HepG2 (cell line): ENCODE results near the gene MYL6B. TPM values are rescaled to one million over a fixed set of nuclear protein-coding genes. Genes with fewer than 3 reads are reported as not detected.

Experiments used
- AKAP8 ChIP-seq: sonication (generic); formaldehyde crosslinking; IDR thresholded peaks from 2 replicates; pipeline ENCODE4 v1.5.1; 2020; ENCODE audit warnings: mild to moderate bottlenecking, missing genetic modification reagents
- CCDC6 ChIP-seq: sonication (generic); formaldehyde crosslinking; IDR thresholded peaks from 2 replicates; pipeline ENCODE4 v1.8.1; 2022; ENCODE audit warnings: mild to moderate bottlenecking, missing genetic modification reagents, moderate library complexity
- ELF3 ChIP-seq: IDR thresholded peaks from 2 replicates; pipeline ENCODE4 v1.6.1; 2016; ENCODE audit warnings: missing genetic modification reagents, missing compliant biosample characterization
- HOXA3 ChIP-seq: sonication (generic); formaldehyde crosslinking; IDR thresholded peaks from 2 replicates; pipeline ENCODE4 v1.5.0; 2020; ENCODE audit warnings: missing genetic modification reagents
- MXD4 ChIP-seq: IDR thresholded peaks from 2 replicates; pipeline ENCODE4 v1.6.1; 2016; ENCODE audit warnings: mild to moderate bottlenecking, missing biosample characterization, missing genetic modification reagents
- PHF8 ChIP-seq: sonication (generic); formaldehyde crosslinking; IDR thresholded peaks from 2 replicates; pipeline ENCODE4 v1.5.0; 2020; ENCODE audit warnings: missing genetic modification reagents
- RBFOX2 ChIP-seq: fragments of 200-400 bp; formaldehyde crosslinking; IDR thresholded peaks from 2 replicates; pipeline ENCODE4 v1.6.1; 2017; ENCODE audit warnings: low read depth, mild to moderate bottlenecking, low read length
- SIN3A ChIP-seq: IDR thresholded peaks from 2 replicates; pipeline ENCODE4 v1.6.1; 2011; ENCODE audit warnings: low read depth, mild to moderate bottlenecking, control low read depth, low read length, borderline replicate concordance
- TSC22D2 ChIP-seq: sonication (generic); formaldehyde crosslinking; IDR thresholded peaks from 2 replicates; pipeline ENCODE4 v1.5.1; 2020; ENCODE audit warnings: missing genetic modification reagents, mild to moderate bottlenecking, borderline replicate concordance
- ZNF503 ChIP-seq: sonication (generic); formaldehyde crosslinking; IDR thresholded peaks from 2 replicates; pipeline ENCODE4 v1.4.0; 2020; ENCODE audit warnings: missing genetic modification reagents
- ZNF672 ChIP-seq: sonication (generic); formaldehyde crosslinking; IDR thresholded peaks from 2 replicates; pipeline ENCODE4 v1.8.1; 2022; ENCODE audit warnings: missing genetic modification reagents
- polyA plus RNA-seq, 8 experiments: library from polyadenylated mRNA; depleted of rRNA in 3 of 8; stranded (reverse) in 7 of 8; unstranded in 1 of 8; fragments of >200 nt; fragmentation: Illumina TruSeq in 4 of 8; extraction: Trizol in 4 of 8; gene quantifications; 2 replicates each; pipeline versions ENCODE4 v1.2.1 to v1.2.3, GENCODE V29; 2011 to 2016; ENCODE audit warnings: low read depth in 4 of 8, missing spikeins in 1 of 8, mixed read lengths in 1 of 8; ENCODE audit not compliant: insufficient read depth in 1 of 8
- total RNA-seq, 5 experiments: library from RNA; depleted of rRNA; stranded (reverse); fragments of >200 nt; fragmentation: Illumina TruSeq; extraction: Trizol; gene quantifications; 2 replicates each; pipeline ENCODE4 v1.2.3, GENCODE V29; 2016; ENCODE audit warnings: low read depth in 1 of 5
- TF ChIP-seq, protein P1 (sequence below): IDR thresholded peaks from 2 replicates; pipeline ENCODE4 v1.6.1; 2018; ENCODE audit warnings: missing genetic modification reagents, mild to moderate bottlenecking, missing compliant biosample characterization
- TF ChIP-seq, protein P2 (sequence below): sonication (generic); formaldehyde crosslinking; IDR thresholded peaks from 2 replicates; pipeline ENCODE4 v1.4.0; 2020; ENCODE audit warnings: mild to moderate bottlenecking, missing genetic modification reagents
- TF ChIP-seq, protein P3 (sequence below): sonication (generic); formaldehyde crosslinking; IDR thresholded peaks from 2 replicates; pipeline ENCODE4 v1.5.1; 2020; ENCODE audit warnings: mild to moderate bottlenecking, missing genetic modification reagents, moderate library complexity
- TF ChIP-seq, protein P4 (sequence below), 2 experiments: fragments of 450-650 bp in 1 of 2; sonication (generic) in 1 of 2; formaldehyde crosslinking; IDR thresholded peaks; 2 replicates each; pipeline versions ENCODE4 v1.5.0 to v1.8.0; 2020 to 2022; ENCODE audit warnings: mild to moderate bottlenecking in 1 of 2, missing genetic modification reagents in 1 of 2

Gene MYL6B
- total and polyA plus RNA-seq, 2 of the 13 experiments (the other 11 are each of a cell fraction or from before 2014, with no cell fraction given): 75.7 to 88.7 TPM

DNA sequence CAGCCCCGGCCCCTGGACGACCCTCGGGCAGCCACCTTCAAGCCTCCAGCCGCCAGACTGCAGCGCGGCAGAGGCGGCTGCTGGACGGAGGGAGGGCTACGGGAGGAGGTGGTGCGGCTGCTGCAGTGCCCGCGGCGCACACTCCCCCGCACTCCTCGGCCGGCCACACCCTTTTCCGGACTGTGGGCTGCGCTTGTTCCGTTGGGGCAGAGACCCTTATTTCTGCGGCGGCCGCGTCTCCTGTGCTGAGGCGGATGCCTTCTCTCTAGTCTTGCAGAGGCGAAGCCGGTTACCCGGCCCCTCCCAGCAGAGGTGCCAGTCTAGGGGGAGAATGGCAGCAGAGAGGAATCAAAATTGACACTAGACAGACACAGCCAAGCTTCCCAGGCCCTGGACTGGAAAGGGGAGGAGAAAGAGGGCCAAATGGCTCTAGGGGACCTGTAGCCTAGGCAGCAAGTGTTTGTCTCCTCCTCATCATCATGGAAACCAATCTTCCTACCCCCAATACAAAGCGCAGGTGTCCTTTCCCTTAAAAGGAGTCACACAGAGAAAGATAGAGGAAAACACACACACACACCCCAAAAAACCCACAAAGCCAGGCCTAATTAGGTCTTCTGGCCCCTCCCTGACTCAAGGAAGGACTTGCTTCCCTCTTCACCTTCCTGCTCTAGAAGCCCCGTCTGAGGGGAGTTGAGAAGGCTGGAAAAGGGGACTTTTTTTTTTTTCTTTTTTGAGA, 23.0 kb upstream of the MYL6B start (continued):
- TF ChIP-seq ZNF503 (CRISPR knock-in tag) (no peak; the same call in 1 of the 2 replicates), RBFOX2 (peak; percentile 68), AKAP8 (no peak), TSC22D2 (no peak), MXD4 (CRISPR knock-in tag) (no peak; the same call in 1 of the 2 replicates), HOXA3 (CRISPR knock-in tag) (0 out of 2 replicates have a peak, but pooled peaks have one; percentile 26), PHF8 (CRISPR knock-in tag) (peak; percentile 25; the same call in 1 of the 2 replicates), CCDC6 (CRISPR knock-in tag) (no peak), ELF3 (CRISPR knock-in tag) (0 out of 2 replicates have a peak, but pooled peaks have one; percentile 40), ZNF672 (CRISPR knock-in tag) (no peak), SIN3A (no peak)
- TF ChIP-seq, protein P1, sequence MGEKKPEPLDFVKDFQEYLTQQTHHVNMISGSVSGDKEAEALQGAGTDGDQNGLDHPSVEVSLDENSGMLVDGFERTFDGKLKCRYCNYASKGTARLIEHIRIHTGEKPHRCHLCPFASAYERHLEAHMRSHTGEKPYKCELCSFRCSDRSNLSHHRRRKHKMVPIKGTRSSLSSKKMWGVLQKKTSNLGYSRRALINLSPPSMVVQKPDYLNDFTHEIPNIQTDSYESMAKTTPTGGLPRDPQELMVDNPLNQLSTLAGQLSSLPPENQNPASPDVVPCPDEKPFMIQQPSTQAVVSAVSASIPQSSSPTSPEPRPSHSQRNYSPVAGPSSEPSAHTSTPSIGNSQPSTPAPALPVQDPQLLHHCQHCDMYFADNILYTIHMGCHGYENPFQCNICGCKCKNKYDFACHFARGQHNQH: peak; percentile 45; the same call in 1 of the 2 replicates
- TF ChIP-seq, protein P2, sequence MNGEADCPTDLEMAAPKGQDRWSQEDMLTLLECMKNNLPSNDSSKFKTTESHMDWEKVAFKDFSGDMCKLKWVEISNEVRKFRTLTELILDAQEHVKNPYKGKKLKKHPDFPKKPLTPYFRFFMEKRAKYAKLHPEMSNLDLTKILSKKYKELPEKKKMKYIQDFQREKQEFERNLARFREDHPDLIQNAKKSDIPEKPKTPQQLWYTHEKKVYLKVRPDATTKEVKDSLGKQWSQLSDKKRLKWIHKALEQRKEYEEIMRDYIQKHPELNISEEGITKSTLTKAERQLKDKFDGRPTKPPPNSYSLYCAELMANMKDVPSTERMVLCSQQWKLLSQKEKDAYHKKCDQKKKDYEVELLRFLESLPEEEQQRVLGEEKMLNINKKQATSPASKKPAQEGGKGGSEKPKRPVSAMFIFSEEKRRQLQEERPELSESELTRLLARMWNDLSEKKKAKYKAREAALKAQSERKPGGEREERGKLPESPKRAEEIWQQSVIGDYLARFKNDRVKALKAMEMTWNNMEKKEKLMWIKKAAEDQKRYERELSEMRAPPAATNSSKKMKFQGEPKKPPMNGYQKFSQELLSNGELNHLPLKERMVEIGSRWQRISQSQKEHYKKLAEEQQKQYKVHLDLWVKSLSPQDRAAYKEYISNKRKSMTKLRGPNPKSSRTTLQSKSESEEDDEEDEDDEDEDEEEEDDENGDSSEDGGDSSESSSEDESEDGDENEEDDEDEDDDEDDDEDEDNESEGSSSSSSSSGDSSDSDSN (CRISPR knock-in tag): peak; percentile 72
- TF ChIP-seq, protein P3, sequence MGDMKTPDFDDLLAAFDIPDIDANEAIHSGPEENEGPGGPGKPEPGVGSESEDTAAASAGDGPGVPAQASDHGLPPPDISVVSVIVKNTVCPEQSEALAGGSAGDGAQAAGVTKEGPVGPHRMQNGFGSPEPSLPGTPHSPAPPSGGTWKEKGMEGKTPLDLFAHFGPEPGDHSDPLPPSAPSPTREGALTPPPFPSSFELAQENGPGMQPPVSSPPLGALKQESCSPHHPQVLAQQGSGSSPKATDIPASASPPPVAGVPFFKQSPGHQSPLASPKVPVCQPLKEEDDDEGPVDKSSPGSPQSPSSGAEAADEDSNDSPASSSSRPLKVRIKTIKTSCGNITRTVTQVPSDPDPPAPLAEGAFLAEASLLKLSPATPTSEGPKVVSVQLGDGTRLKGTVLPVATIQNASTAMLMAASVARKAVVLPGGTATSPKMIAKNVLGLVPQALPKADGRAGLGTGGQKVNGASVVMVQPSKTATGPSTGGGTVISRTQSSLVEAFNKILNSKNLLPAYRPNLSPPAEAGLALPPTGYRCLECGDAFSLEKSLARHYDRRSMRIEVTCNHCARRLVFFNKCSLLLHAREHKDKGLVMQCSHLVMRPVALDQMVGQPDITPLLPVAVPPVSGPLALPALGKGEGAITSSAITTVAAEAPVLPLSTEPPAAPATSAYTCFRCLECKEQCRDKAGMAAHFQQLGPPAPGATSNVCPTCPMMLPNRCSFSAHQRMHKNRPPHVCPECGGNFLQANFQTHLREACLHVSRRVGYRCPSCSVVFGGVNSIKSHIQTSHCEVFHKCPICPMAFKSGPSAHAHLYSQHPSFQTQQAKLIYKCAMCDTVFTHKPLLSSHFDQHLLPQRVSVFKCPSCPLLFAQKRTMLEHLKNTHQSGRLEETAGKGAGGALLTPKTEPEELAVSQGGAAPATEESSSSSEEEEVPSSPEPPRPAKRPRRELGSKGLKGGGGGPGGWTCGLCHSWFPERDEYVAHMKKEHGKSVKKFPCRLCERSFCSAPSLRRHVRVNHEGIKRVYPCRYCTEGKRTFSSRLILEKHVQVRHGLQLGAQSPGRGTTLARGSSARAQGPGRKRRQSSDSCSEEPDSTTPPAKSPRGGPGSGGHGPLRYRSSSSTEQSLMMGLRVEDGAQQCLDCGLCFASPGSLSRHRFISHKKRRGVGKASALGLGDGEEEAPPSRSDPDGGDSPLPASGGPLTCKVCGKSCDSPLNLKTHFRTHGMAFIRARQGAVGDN: peak; percentile 32; the same call in 1 of the 2 replicates
- TF ChIP-seq, protein P4, sequence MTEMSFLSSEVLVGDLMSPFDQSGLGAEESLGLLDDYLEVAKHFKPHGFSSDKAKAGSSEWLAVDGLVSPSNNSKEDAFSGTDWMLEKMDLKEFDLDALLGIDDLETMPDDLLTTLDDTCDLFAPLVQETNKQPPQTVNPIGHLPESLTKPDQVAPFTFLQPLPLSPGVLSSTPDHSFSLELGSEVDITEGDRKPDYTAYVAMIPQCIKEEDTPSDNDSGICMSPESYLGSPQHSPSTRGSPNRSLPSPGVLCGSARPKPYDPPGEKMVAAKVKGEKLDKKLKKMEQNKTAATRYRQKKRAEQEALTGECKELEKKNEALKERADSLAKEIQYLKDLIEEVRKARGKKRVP (CRISPR knock-in tag; IDR thresholded peaks at IDR 0.05): no peak
- TF ChIP-seq, all 625 proteins: peak for 63
